HEK293 (cell line): ENCODE measurements around the gene KCNJ11.

Experiments used
- CTCF ChIA-PET: fragments of 350-600 bp; formaldehyde crosslinking; extraction: SDS; loops from one replicate; lab custom pipeline; 2021; ENCODE audit warnings: antibody characterized with exemption; lab: Yijun Ruan, JAX
- POLR2A ChIA-PET: fragments of 300-600 bp; formaldehyde crosslinking; extraction: SDS; loops from one replicate; lab custom pipeline; 2020; ENCODE audit warnings: antibody characterized with exemption, inconsistent platforms; lab: Yijun Ruan, JAX
- H3K27ac ChIP-seq: fragments of 200-500 bp; sonication (Bioruptor generic); 2 replicates; pipeline ENCODE4 v1.5.1; 2014; ENCODE audit warnings: low read depth, low read length, control low read depth, inconsistent platforms; ENCODE audit errors: extremely low read depth
- H3K36me3 ChIP-seq, 2 experiments: fragments of 200-500 bp in 1 of 2; sonication (Bioruptor generic) in 1 of 2; 1 replicate in 1 of 2; 2 replicates in 1 of 2; pipeline ENCODE4 v1.5.1; 2014 to 2017; ENCODE audit warnings: inconsistent platforms in 2 of 2, low read length in 2 of 2; ENCODE audit not compliant: control insufficient read depth in 2 of 2, insufficient read depth in 1 of 2
- H3K4me1 ChIP-seq: fragments of 200-500 bp; sonication (Bioruptor generic); 2 replicates; pipeline ENCODE4 v1.5.1; 2014; ENCODE audit warnings: mild to moderate bottlenecking, low read length, inconsistent platforms; ENCODE audit not compliant: control insufficient read depth, insufficient read depth
- H3K4me3 ChIP-seq: 2 replicates; pipeline ENCODE4 v1.5.1; 2011; ENCODE audit warnings: low read depth, mild to moderate bottlenecking, control low read depth, low read length, moderate library complexity
- H3K9me3 ChIP-seq: fragments of 200-500 bp; sonication (Bioruptor generic); 2 replicates; pipeline ENCODE4 v1.5.1; 2014; ENCODE audit warnings: low read depth, low read length, inconsistent platforms; ENCODE audit not compliant: control insufficient read depth, insufficient read depth
- GLIS1 ChIP-seq: fragments of 450-650 bp; formaldehyde crosslinking; IDR thresholded peaks from 2 replicates; pipeline ENCODE4 v1.5.1; 2016; ENCODE audit warnings: missing biosample characterization, missing genetic modification characterization
- ZIC2 ChIP-seq: fragments of 450-650 bp; formaldehyde crosslinking; IDR thresholded peaks from 2 replicates; pipeline ENCODE4 v1.5.1; 2016; ENCODE audit warnings: missing biosample characterization, missing genetic modification characterization
- ZNF404 ChIP-seq: fragments of 450-650 bp; formaldehyde crosslinking; IDR thresholded peaks from 2 replicates; pipeline ENCODE4 v1.5.1; 2017; ENCODE audit warnings: missing biosample characterization, missing genetic modification characterization
- ZNF510 ChIP-seq: fragments of 450-650 bp; formaldehyde crosslinking; IDR thresholded peaks from 2 replicates; pipeline ENCODE4 v1.5.1; 2018; ENCODE audit warnings: mild to moderate bottlenecking, missing genetic modification characterization, missing biosample characterization; ENCODE audit not compliant: insufficient replicate concordance
- ZNF530 ChIP-seq: fragments of 450-650 bp; formaldehyde crosslinking; IDR thresholded peaks from 2 replicates; pipeline ENCODE4 v1.5.1; 2016; ENCODE audit warnings: low read depth, missing biosample characterization, missing genetic modification characterization
- ZNF544 ChIP-seq: fragments of 450-650 bp; formaldehyde crosslinking; IDR thresholded peaks from 2 replicates; pipeline ENCODE4 v1.5.0; 2017; ENCODE audit warnings: missing biosample characterization, missing genetic modification characterization
- ZNF549 ChIP-seq: fragments of 450-650 bp; IDR thresholded peaks from 2 replicates; pipeline ENCODE4 v1.5.1; 2018; ENCODE audit warnings: missing biosample characterization, missing genetic modification characterization, mild to moderate bottlenecking, inconsistent platforms, moderate library complexity
- ZNF677 ChIP-seq: fragments of 450-650 bp; IDR thresholded peaks from 2 replicates; pipeline ENCODE4 v1.5.0; 2018; ENCODE audit warnings: missing biosample characterization, mild to moderate bottlenecking, missing genetic modification characterization, moderate library complexity
- TF ChIP-seq, protein P1 (sequence below): fragments of 450-650 bp; formaldehyde crosslinking; IDR thresholded peaks from 2 replicates; pipeline ENCODE4 v1.5.1; 2016; ENCODE audit warnings: missing biosample characterization, missing genetic modification characterization
- TF ChIP-seq, protein P2 (sequence below): fragments of 450-650 bp; formaldehyde crosslinking; IDR thresholded peaks from 2 replicates; pipeline ENCODE4 v1.5.1; 2016; ENCODE audit warnings: missing biosample characterization, missing genetic modification characterization
- TF ChIP-seq, protein P3 (sequence below): fragments of 450-650 bp; formaldehyde crosslinking; IDR thresholded peaks from 2 replicates; pipeline ENCODE4 v1.5.1; 2016; ENCODE audit warnings: missing biosample characterization, missing genetic modification characterization
- TF ChIP-seq, protein P4 (sequence below): fragments of 450-650 bp; formaldehyde crosslinking; IDR thresholded peaks from 2 replicates; pipeline ENCODE4 v1.5.1; 2017; ENCODE audit warnings: missing biosample characterization, mild to moderate bottlenecking, missing genetic modification characterization, moderate library complexity
- TF ChIP-seq, protein P5 (sequence below): fragments of 450-650 bp; formaldehyde crosslinking; IDR thresholded peaks from 2 replicates; pipeline ENCODE4 v1.5.1; 2016; ENCODE audit warnings: missing biosample characterization, missing genetic modification characterization
- TF ChIP-seq, protein P6 (sequence below): fragments of 450-650 bp; formaldehyde crosslinking; optimal IDR thresholded peaks from 2 replicates; pipeline ENCODE3; 2016; ENCODE audit warnings: missing biosample characterization, mild to moderate bottlenecking, missing genetic modification characterization
- TF ChIP-seq, protein P7 (sequence below): fragments of 450-650 bp; formaldehyde crosslinking; IDR thresholded peaks from 2 replicates; pipeline ENCODE4 v1.5.1; 2017; ENCODE audit warnings: missing biosample characterization, missing genetic modification characterization

KCNJ11 gene

DNA sequence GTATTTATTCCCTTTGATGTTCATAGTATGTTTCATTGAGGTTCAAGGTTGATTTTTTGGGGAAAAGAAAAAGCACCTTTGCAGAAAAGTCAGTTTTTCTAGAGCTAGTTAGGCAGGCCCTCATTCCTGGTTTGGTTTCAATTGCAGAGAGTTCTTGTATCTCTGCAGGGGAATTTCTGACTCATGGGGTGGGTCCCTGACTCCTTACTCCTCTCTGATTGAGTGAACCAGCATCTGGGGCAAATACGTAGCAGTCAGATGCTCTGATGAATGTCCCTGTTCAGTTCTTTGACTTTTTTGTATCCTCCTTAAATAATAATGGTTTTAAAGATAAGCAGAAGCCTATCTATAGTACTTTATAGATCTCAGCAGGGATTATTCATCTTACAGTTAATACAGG lies 44.6 kb downstream of the KCNJ11 start:
- Histone ChIP-seq H3K4me1 (no peaks in the 10 kb centered on the region), H3K36me3 (no peaks in the 10 kb centered on the region), H3K27ac (no peak overlapping the region), H3K4me3 (no peak overlapping the region), H3K9me3 (no peaks in the 10 kb centered on the region)
- ChIA-PET CTCF (interaction anchor here (2.2 kb wide), 1 partner anchor 10 kb away, joined by 12 read pairs; no protein-coding TSS in a partner anchor), POLR2A (no interaction called here)
- TF ChIP-seq, protein P1, sequence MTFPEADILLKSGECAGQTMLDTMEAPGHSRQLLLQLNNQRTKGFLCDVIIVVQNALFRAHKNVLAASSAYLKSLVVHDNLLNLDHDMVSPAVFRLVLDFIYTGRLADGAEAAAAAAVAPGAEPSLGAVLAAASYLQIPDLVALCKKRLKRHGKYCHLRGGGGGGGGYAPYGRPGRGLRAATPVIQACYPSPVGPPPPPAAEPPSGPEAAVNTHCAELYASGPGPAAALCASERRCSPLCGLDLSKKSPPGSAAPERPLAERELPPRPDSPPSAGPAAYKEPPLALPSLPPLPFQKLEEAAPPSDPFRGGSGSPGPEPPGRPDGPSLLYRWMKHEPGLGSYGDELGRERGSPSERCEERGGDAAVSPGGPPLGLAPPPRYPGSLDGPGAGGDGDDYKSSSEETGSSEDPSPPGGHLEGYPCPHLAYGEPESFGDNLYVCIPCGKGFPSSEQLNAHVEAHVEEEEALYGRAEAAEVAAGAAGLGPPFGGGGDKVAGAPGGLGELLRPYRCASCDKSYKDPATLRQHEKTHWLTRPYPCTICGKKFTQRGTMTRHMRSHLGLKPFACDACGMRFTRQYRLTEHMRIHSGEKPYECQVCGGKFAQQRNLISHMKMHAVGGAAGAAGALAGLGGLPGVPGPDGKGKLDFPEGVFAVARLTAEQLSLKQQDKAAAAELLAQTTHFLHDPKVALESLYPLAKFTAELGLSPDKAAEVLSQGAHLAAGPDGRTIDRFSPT (tag by site-specific recombination), result no peak
- TF ChIP-seq GLIS1 (tag by site-specific recombination), result peak; percentile 17; the same call in 1 of the 2 replicates
- TF ChIP-seq, protein P2, sequence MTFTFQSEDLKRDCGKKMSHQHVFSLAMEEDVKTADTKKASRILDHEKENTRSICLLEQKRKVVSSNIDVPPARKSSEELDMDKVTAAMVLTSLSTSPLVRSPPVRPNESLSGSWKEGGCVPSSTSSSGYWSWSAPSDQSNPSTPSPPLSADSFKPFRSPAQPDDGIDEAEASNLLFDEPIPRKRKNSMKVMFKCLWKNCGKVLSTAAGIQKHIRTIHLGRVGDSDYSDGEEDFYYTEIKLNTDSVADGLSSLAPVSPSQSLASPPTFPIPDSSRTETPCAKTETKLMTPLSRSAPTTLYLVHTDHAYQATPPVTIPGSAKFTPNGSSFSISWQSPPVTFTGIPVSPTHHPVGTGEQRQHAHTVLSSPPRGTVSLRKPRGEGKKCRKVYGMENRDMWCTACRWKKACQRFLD (tag by site-specific recombination), result no peak

DNA sequence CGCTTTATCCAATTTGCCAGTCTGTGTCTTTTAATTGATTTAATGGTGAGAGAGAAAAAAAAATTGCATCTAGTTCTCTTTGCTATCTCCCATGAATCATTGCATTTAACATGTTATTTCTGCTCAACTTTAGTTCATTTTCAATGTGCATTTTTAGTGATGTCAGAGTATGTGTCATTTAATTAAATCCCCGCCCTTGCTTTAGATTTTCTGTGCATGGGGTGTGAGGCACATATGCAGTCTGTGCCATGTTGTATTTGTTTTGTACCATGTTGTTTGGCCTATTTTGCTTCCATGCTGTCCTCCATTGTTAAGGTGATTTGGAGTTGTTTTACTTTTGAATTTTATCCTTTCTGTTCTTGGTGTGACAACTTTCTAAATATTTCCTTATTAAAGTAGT lies 45.2 kb downstream of the KCNJ11 start:
- CTCF ChIA-PET, result no interaction called here
- no peak overlapping the region for H3K4me3 ChIP-seq
- H3K9me3 ChIP-seq, result no peaks in the 10 kb centered on the region
- no peak for TF ChIP-seq ZNF544 (tag by site-specific recombination)
- TF ChIP-seq, protein P3, sequence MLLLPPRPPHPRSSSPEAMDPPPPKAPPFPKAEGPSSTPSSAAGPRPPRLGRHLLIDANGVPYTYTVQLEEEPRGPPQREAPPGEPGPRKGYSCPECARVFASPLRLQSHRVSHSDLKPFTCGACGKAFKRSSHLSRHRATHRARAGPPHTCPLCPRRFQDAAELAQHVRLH (tag by site-specific recombination), result no peak
- TF ChIP-seq, protein P4, sequence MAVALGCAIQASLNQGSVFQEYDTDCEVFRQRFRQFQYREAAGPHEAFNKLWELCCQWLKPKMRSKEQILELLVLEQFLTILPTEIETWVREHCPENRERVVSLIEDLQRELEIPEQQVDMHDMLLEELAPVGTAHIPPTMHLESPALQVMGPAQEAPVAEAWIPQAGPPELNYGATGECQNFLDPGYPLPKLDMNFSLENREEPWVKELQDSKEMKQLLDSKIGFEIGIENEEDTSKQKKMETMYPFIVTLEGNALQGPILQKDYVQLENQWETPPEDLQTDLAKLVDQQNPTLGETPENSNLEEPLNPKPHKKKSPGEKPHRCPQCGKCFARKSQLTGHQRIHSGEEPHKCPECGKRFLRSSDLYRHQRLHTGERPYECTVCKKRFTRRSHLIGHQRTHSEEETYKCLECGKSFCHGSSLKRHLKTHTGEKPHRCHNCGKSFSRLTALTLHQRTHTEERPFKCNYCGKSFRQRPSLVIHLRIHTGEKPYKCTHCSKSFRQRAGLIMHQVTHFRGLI (tag by site-specific recombination), result no peak
- TF ChIP-seq ZIC2 (tag by site-specific recombination), result no peak
- TF ChIP-seq, protein P5, sequence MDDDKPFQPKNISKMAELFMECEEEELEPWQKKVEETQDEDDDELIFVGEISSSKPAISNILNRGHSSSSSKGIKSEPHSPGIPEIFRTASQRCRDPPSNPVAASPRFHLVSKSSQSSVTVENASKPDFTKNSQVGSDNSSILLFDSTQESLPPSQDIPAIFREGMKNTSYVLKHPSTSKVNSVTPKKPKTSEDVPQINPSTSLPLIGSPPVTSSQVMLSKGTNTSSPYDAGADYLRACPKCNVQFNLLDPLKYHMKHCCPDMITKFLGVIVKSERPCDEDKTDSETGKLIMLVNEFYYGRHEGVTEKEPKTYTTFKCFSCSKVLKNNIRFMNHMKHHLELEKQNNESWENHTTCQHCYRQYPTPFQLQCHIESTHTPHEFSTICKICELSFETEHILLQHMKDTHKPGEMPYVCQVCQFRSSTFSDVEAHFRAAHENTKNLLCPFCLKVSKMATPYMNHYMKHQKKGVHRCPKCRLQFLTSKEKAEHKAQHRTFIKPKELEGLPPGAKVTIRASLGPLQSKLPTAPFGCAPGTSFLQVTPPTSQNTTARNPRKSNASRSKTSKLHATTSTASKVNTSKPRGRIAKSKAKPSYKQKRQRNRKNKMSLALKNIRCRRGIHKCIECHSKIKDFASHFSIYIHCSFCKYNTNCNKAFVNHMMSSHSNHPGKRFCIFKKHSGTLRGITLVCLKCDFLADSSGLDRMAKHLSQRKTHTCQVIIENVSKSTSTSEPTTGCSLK (tag by site-specific recombination), result no peak
- no peak for TF ChIP-seq ZNF677 (tag by site-specific recombination)
- TF ChIP-seq, protein P6, sequence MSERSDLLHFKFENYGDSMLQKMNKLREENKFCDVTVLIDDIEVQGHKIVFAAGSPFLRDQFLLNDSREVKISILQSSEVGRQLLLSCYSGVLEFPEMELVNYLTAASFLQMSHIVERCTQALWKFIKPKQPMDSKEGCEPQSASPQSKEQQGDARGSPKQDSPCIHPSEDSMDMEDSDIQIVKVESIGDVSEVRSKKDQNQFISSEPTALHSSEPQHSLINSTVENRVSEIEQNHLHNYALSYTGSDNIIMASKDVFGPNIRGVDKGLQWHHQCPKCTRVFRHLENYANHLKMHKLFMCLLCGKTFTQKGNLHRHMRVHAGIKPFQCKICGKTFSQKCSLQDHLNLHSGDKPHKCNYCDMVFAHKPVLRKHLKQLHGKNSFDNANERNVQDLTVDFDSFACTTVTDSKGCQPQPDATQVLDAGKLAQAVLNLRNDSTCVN, result no peak
- TF ChIP-seq, protein P7, sequence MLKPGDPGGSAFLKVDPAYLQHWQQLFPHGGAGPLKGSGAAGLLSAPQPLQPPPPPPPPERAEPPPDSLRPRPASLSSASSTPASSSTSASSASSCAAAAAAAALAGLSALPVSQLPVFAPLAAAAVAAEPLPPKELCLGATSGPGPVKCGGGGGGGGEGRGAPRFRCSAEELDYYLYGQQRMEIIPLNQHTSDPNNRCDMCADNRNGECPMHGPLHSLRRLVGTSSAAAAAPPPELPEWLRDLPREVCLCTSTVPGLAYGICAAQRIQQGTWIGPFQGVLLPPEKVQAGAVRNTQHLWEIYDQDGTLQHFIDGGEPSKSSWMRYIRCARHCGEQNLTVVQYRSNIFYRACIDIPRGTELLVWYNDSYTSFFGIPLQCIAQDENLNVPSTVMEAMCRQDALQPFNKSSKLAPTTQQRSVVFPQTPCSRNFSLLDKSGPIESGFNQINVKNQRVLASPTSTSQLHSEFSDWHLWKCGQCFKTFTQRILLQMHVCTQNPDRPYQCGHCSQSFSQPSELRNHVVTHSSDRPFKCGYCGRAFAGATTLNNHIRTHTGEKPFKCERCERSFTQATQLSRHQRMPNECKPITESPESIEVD (tag by site-specific recombination), result no peak
- TF ChIP-seq ZNF549, result no peak
- TF ChIP-seq ZNF530 (tag by site-specific recombination), result no peak
- no peak for TF ChIP-seq ZNF510 (tag by site-specific recombination)
- TF ChIP-seq ZNF404 (tag by site-specific recombination), result no peak
- TF ChIP-seq, all 188 proteins: peak for 0
- no peaks in the 10 kb centered on the region for H3K4me1 ChIP-seq
- POLR2A ChIA-PET, result no interaction called here
- no peak overlapping the region for H3K27ac ChIP-seq
- H3K36me3 ChIP-seq, result no peaks in the 10 kb centered on the region
